ENCODE measurements around the gene C1orf174. TPM values are rescaled to one million over a fixed set of nuclear protein-coding genes. Genes with fewer than 3 reads are reported as not detected.

C1orf174 gene
- total and polyA plus RNA-seq, 2 donors (not counting 1 experiment from before 2014, with no cell fraction given), result 24.1 to 39.6 TPM

- TF ChIP-seq CTCF (conservative IDR thresholded peaks at IDR 0.05 in 1 of 2, IDR thresholded peaks at IDR 0.05 in 1 of 2; ENCODE audit: low read depth in 1 of 2, low read length in 2 of 2), result no peak
- TF ChIP-seq EZH2 (IDR thresholded peaks at IDR 0.05; ENCODE audit: low read length, missing control alignments), result no peak
Measured at GRCh38 chr1:3945222-3945621, 45.1 kb upstream of the C1orf174 start.

GRCh38 chr1:3944578-3945125 lies 44.6 kb upstream of the C1orf174 start:
- H3K9ac ChIP-seq (ENCODE audit: insufficient read depth, low read length), result no peak overlapping the region
- H3K9me3 ChIP-seq (ENCODE audit: control insufficient read depth, insufficient read depth, low read depth, low read length), result no peaks in the 10 kb centered on the region
- no peaks in the 10 kb centered on the region for H3K4me1 ChIP-seq (ENCODE audit: control insufficient read depth, extremely low read depth, insufficient read depth, low read length)
- no peak overlapping the region for H3K4me3 ChIP-seq (replicated peaks in 1 of 4; ENCODE audit: control extremely low read depth in 1 of 4, insufficient read depth in 1 of 4, low read depth in 3 of 4, low read length in 4 of 4)
- H4K20me1 ChIP-seq (ENCODE audit: control insufficient read depth, extremely low read depth, insufficient read depth, low read length), result no peaks in the 10 kb centered on the region
- H3K27ac ChIP-seq (ENCODE audit: insufficient read depth, low read length), result no peak overlapping the region
- TF ChIP-seq EZH2 (IDR thresholded peaks at IDR 0.05; ENCODE audit: low read length, missing control alignments) (no peak), CTCF (conservative IDR thresholded peaks at IDR 0.05 in 1 of 2, IDR thresholded peaks at IDR 0.05 in 1 of 2; ENCODE audit: low read depth in 1 of 2, low read length in 2 of 2) (no peak)
- no peak overlapping the region for H2AFZ ChIP-seq (ENCODE audit: low read length)
- no peak for DNase-seq (ENCODE audit: low read depth in 2 of 2)
- no peaks in the 10 kb centered on the region for H3K79me2 ChIP-seq (ENCODE audit: control insufficient read depth, insufficient read depth, low read length)
- no peaks in the 10 kb centered on the region for H3K36me3 ChIP-seq (ENCODE audit: control insufficient read depth, insufficient read depth, low read length)
- H3K27me3 ChIP-seq (ENCODE audit: control insufficient read depth, insufficient read depth, low read length), result no peaks in the 10 kb centered on the region
- H3K4me2 ChIP-seq (ENCODE audit: extremely low read depth, insufficient read depth, low read length), result no peak overlapping the region

More at GRCh38 chr1:3945222-3945621, 45.1 kb upstream of the C1orf174 start:
- Histone ChIP-seq H3K27ac (ENCODE audit: insufficient read depth, low read length) (no peak overlapping the region), H4K20me1 (ENCODE audit: control insufficient read depth, extremely low read depth, insufficient read depth, low read length) (no peaks in the 10 kb centered on the region), H3K79me2 (ENCODE audit: control insufficient read depth, insufficient read depth, low read length) (no peaks in the 10 kb centered on the region), H3K9me3 (ENCODE audit: control insufficient read depth, insufficient read depth, low read depth, low read length) (no peaks in the 10 kb centered on the region), H3K36me3 (ENCODE audit: control insufficient read depth, insufficient read depth, low read length) (no peaks in the 10 kb centered on the region), H3K27me3 (ENCODE audit: control insufficient read depth, insufficient read depth, low read length) (no peaks in the 10 kb centered on the region), H3K9ac (ENCODE audit: insufficient read depth, low read length) (no peak overlapping the region), H3K4me3 (replicated peaks in 1 of 4; ENCODE audit: control extremely low read depth in 1 of 4, insufficient read depth in 1 of 4, low read depth in 3 of 4, low read length in 4 of 4) (no peak overlapping the region), H3K4me1 (ENCODE audit: control insufficient read depth, extremely low read depth, insufficient read depth, low read length) (no peaks in the 10 kb centered on the region), H3K4me2 (ENCODE audit: extremely low read depth, insufficient read depth, low read length) (no peak overlapping the region), H2AFZ (ENCODE audit: low read length) (no peak overlapping the region)
- no peak for DNase-seq (ENCODE audit: low read depth in 2 of 2)

DNA sequence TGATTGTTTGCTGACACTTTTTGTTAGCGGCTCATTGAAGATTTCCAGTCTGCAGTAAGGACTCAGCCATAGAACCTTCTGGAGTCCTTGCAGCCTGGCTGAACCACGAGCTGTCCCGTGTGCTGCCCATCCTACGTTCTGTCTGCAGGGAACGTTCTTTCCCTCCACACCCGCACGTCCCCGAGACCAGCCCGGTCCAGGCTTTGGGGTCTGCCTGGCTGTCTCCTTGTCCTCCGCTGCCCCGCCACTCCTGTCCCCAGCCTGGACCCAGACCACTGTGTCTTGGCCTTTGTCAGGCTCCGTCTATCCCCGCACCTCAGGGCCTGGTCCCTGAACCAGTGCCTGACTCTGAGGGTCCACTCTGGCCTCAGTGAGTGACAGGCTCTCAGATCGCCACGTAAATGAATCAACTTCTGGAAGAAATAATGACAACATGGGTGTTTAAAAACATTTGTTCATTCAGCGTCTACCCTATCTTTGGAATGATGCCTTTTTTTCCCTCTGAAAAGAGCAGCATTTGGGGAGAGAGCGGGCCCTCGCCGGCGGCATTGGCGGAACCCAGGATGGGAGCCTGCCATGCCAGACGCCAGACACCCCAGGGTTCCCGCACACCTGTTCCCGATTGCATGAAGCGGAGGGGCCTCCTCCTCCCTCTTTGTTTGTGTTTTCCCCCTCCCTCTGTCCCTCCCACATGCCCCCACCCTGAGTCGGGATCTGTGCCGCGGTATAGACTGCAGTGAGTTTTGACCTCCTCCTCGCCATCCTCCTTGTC lies 43.9 kb upstream of the C1orf174 start:
- Histone ChIP-seq H3K4me1 (ENCODE audit: control insufficient read depth, extremely low read depth, insufficient read depth, low read length) (no peaks in the 10 kb centered on the region), H3K36me3 (ENCODE audit: control insufficient read depth, insufficient read depth, low read length) (no peaks in the 10 kb centered on the region), H3K4me3 (replicated peaks in 1 of 4; ENCODE audit: control extremely low read depth in 1 of 4, insufficient read depth in 1 of 4, low read depth in 3 of 4, low read length in 4 of 4) (no peak overlapping the region), H3K9ac (ENCODE audit: insufficient read depth, low read length) (no peak overlapping the region), H3K79me2 (ENCODE audit: control insufficient read depth, insufficient read depth, low read length) (no peaks in the 10 kb centered on the region), H3K4me2 (ENCODE audit: extremely low read depth, insufficient read depth, low read length) (no peak overlapping the region), H3K27ac (ENCODE audit: insufficient read depth, low read length) (no peak overlapping the region), H2AFZ (ENCODE audit: low read length) (no peak overlapping the region), H3K9me3 (ENCODE audit: control insufficient read depth, insufficient read depth, low read depth, low read length) (no peaks in the 10 kb centered on the region), H3K27me3 (ENCODE audit: control insufficient read depth, insufficient read depth, low read length) (no peaks in the 10 kb centered on the region), H4K20me1 (ENCODE audit: control insufficient read depth, extremely low read depth, insufficient read depth, low read length) (no peaks in the 10 kb centered on the region)
- TF ChIP-seq CTCF (conservative IDR thresholded peaks at IDR 0.05 in 1 of 2, IDR thresholded peaks at IDR 0.05 in 1 of 2; ENCODE audit: low read depth in 1 of 2, low read length in 2 of 2) (no peak), EZH2 (IDR thresholded peaks at IDR 0.05; ENCODE audit: low read length, missing control alignments) (no peak)
- no peak for DNase-seq (ENCODE audit: low read depth in 2 of 2)

Data from fibroblast of lung (primary cell).